Body of pancreas (tissue), 4 donors: Measurements from ENCODE around the gene CBL. TPM values are rescaled to one million over a fixed set of nuclear protein-coding genes. Genes with fewer than 3 reads are reported as not detected.

Experiments
- ATAC-seq: fragments of 150-250 bp; one replicate; pipeline ENCODE4 v1.9.1; 2016
- DNase-seq, 4 donors: peaks; one replicate each; pipeline ENCODE4 v3.0.0-alpha.2; 2019
- H3K27ac ChIP-seq, 4 donors: fragments of 200-600 bp; sonication (generic); 1 replicate in 3 of 4; 2 replicates in 1 of 4; pipeline versions ENCODE4 v1.5.1 to v1.6.1; 2016 to 2019; ENCODE audit warnings: mild to moderate bottlenecking in 1 of 4, mixed read lengths in 1 of 4, moderate library complexity in 1 of 4
- H3K27me3 ChIP-seq, 2 donors: fragments of 200-600 bp; sonication (generic); one replicate each; pipeline ENCODE4 v1.6.0; 2016; ENCODE audit warnings: mild to moderate bottlenecking in 1 of 2
- H3K36me3 ChIP-seq, 2 donors: fragments of 200-600 bp; sonication (generic); replicated peaks in 1 of 2; 2 replicates each; pipeline ENCODE4 v1.5.1; 2016; ENCODE audit warnings: low read depth in 2 of 2; ENCODE audit not compliant: insufficient read depth in 1 of 2
- H3K4me1 ChIP-seq: fragments of 200-600 bp; sonication (generic); one replicate; pipeline ENCODE4 v1.6.0; 2016
- H3K4me3 ChIP-seq, 2 donors: fragments of 200-600 bp; sonication (generic); 1 replicate in 1 of 2; 2 replicates in 1 of 2; pipeline ENCODE4 v1.5.1; 2016 to 2019
- H3K9me3 ChIP-seq, 3 donors: fragments of 200-600 bp; sonication (generic); 1 replicate in 2 of 3; 2 replicates in 1 of 3; pipeline ENCODE4 v1.5.1; 2016
- CTCF ChIP-seq, 7 experiments: fragments of 450-650 bp in 4 of 7; fragments of 200-600 bp in 3 of 7; sonication (generic) in 3 of 7; IDR thresholded peaks; one replicate each; pipeline ENCODE4 v1.5.1; 2016 to 2019; ENCODE audit warnings: antibody characterized with exemption in 7 of 7
- POLR2A ChIP-seq, 3 donors: fragments of 450-650 bp; IDR thresholded peaks; one replicate each; pipeline ENCODE4 v1.6.1; 2016; ENCODE audit warnings: antibody characterized with exemption in 3 of 3, mild to moderate bottlenecking in 2 of 3
- WGBS, 2 donors: methylation state at CpG; one replicate each; pipeline ENCODE4 v1.1.5; 2017; 5-methylcytosine and 5-hydroxymethylcytosine counted together
- intact Hi-C: fragments of 100-400 bp; cut with DNase I; formaldehyde crosslinking; loops from one replicate; pipeline ENCODE4 v1.15.1; 2023
- total RNA-seq, 2 donors: library from RNA; depleted of rRNA; stranded (reverse); fragments of >200 nt; gene quantifications; one replicate each; pipeline ENCODE4 v1.1.0, GENCODE V29; 2016

CBL gene
- total RNA-seq, 2 donors from 2014 or later = 3.0 to 6.5 TPM

- H3K4me3 ChIP-seq = no peak overlapping the region
- H3K9me3 ChIP-seq = no peaks in the 10 kb centered on the region
- TF ChIP-seq CTCF (IDR thresholded peaks at IDR 0.05) = no peak
- TF ChIP-seq POLR2A (IDR thresholded peaks at IDR 0.05) = no peak
- WGBS, 2 donors = 78 to 95% methylated on average over 3 of the region's 3 CpGs
- no peaks in the 10 kb centered on the region for H3K36me3 ChIP-seq
- no peaks in the 10 kb centered on the region for H3K4me1 ChIP-seq
- intact Hi-C loops = no loop called here
- no peak for DNase-seq
- no peak for ATAC-seq
- H3K27ac ChIP-seq = peak overlapping the region in 1 of 4 donors; percentile 2
- H3K27me3 ChIP-seq = no peaks in the 10 kb centered on the region
These were observed 14.0 kb upstream of the CBL start for GRCh38 chr11:119192111-119192510.

- intact Hi-C loops = no loop called here
- H3K36me3 ChIP-seq = no peaks in the 10 kb centered on the region
- peak overlapping the region in 1 of 4 donors; percentile 2 for H3K27ac ChIP-seq
- WGBS, 2 donors = 75 to 78% methylated on average over 4 to 5 of the region's 5 CpGs
- TF ChIP-seq CTCF (IDR thresholded peaks at IDR 0.05) (no peak), POLR2A (IDR thresholded peaks at IDR 0.05) (no peak)
- ATAC-seq = no peak
- no peaks in the 10 kb centered on the region for H3K9me3 ChIP-seq
- no peak overlapping the region for H3K4me3 ChIP-seq
- no peaks in the 10 kb centered on the region for H3K4me1 ChIP-seq
- H3K27me3 ChIP-seq = no peaks in the 10 kb centered on the region
- DNase-seq = no peak
These were observed 13.1 kb upstream of the CBL start for GRCh38 chr11:119193001-119193400.

GRCh38 chr11:119193626-119194025 lies 12.5 kb upstream of the CBL start:
- intact Hi-C loops = no loop called here
- no peak for DNase-seq
- H3K4me3 ChIP-seq = no peak overlapping the region
- no peaks in the 10 kb centered on the region for H3K27me3 ChIP-seq
- ATAC-seq = no peak
- TF ChIP-seq POLR2A (IDR thresholded peaks at IDR 0.05) = no peak
- no peak for TF ChIP-seq CTCF (IDR thresholded peaks at IDR 0.05)
- no peak overlapping the region for H3K27ac ChIP-seq
- WGBS, 2 donors = 75 to 81% methylated on average over 9 to 10 of the region's 10 CpGs
- H3K9me3 ChIP-seq = no peaks in the 10 kb centered on the region
- no peaks in the 10 kb centered on the region for H3K36me3 ChIP-seq
- no peaks in the 10 kb centered on the region for H3K4me1 ChIP-seq

- 71% methylated on average over 6 to 7 of the region's 7 CpGs for WGBS, 2 donors
- Histone ChIP-seq H3K36me3 (no peaks in the 10 kb centered on the region), H3K9me3 (no peaks in the 10 kb centered on the region), H3K27ac (no peak overlapping the region), H3K27me3 (no peaks in the 10 kb centered on the region), H3K4me3 (no peak overlapping the region), H3K4me1 (no peaks in the 10 kb centered on the region)
- TF ChIP-seq CTCF (IDR thresholded peaks at IDR 0.05) = no peak
- no peak for TF ChIP-seq POLR2A (IDR thresholded peaks at IDR 0.05)
- no peak for ATAC-seq
- no peak for DNase-seq
- intact Hi-C loops = no loop called here
These were observed 11.2 kb upstream of the CBL start for GRCh38 chr11:119194811-119195440.

GRCh38 chr11:119195680-119196079 lies 10.5 kb upstream of the CBL start:
- WGBS, 2 donors = 36 to 41% methylated on average over 6 of the region's 6 CpGs
- no peak overlapping the region for H3K27ac ChIP-seq
- DNase-seq = peak; percentile 31 to 48 (median 44)

More at GRCh38 chr11:119195680-119196079, 10.5 kb upstream of the CBL start:
- H3K27me3 ChIP-seq = no peaks in the 10 kb centered on the region
- intact Hi-C loops = no loop called here
- ATAC-seq = peak; percentile 49
- no peaks in the 10 kb centered on the region for H3K9me3 ChIP-seq
- H3K4me1 ChIP-seq = no peaks in the 10 kb centered on the region
- TF ChIP-seq CTCF (IDR thresholded peaks at IDR 0.05) (no peak), POLR2A (IDR thresholded peaks at IDR 0.05) (no peak)
- no peak overlapping the region for H3K4me3 ChIP-seq
- H3K36me3 ChIP-seq = no peaks in the 10 kb centered on the region
